CMK (cell line): Measurements from ENCODE around the gene EYA2.
"Not testable (repeated sequence)": the region's sequence is repeated elsewhere in the genome, so short reads cannot be mapped to it uniquely, and the experiment has no call there.

Source experiments
- DNase-seq: peaks from one replicate; pipeline ENCODE4 v3.0.0-alpha.2; 2010; ENCODE audit warnings: low read depth

EYA2 gene

DNA sequence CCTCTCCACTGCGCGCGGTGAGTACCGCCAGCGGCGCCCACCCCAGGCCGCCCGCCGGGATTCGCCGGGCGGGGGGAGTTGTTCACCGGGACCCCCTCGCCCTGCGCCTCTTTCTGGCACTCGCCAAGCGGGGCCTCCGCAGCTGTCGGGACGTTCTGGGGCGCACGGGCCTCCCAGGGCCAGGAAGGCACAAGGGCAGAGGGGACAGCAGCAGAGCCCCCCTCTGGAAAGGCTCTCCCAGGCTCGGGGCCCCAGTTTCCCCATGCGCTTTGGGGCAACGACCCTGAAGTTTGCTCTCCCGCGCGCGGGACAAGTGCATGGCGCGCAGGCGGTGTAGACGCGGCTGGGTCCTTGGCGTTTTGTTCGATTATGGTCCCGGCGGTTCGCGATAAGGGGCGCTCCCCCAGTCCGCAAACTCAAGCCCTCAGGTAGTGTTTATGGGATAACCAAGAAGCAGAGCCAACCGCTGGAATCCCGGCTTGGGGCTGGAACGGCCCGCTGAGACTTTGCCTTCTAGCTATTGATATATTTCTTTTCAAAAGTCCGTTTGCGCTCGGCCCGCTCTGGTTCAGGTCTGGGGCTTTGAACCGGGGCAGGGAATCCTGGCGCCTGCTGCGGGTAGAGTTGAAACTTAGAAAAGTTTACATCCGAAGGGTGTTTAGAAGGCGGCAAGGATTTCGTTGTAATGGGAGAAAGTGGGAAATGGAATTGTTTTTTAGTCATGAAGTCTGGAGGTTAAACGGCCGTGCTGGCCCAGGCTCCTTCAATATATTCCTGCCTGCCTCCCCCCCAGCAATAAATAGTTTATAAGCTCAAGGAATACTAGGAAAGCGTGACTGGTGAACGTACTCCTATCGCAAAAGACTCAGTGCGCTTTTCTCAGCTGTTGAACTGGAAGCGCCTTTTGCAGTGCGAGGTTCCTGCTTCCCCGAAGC lies 595 bp downstream of the EYA2 start:
- DNase-seq: no peak

- no peak for DNase-seq
Observed at GRCh38 chr20:46895906-46896242, 1.2 kb downstream of the EYA2 start.

GRCh38 chr20:46897328-46897880 lies 2.8 kb downstream of the EYA2 start:
- no peak for DNase-seq

DNA sequence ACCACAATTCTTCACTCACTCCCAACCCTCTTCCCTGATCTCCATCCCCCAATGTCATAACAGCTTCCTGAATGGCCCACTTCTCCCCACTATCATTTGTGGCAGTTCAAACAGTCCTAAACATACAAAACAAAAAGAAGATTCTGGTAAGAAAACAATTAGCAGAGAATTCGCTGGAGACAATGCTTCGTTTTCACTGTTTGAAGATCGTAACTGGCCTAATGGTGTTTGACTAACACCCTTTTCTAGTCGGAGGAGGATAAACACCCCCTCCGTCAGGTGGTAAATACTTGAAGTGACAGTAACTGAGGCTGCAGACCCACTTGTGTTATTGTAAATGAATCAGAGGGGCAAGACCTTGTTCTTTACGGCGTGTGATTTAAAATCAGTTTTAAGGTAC lies 3.8 kb downstream of the EYA2 start:
- no peak for DNase-seq

DNA sequence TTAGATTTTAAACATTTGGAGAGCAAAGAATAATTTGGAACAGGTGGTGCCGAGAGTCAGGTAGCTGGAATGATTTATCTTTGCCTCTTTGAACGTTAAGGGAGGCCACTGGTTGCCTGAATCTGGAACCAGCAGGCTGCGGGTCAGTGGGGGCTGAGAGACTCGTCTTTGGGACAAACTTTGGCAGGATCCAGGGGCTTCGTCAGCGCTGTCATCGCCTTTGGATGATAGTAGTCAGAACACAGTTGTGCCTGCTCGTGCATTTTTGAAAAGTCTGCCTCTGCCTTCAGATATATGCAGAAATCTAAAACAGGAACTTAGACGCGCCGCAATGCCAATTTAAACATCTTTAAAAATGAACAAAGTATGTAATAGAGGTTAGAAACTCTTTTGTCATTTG lies 5.0 kb downstream of the EYA2 start:
- no peak for DNase-seq

GRCh38 chr20:46900086-46900485 lies 5.4 kb downstream of the EYA2 start:
- no peak for DNase-seq

- no peak for DNase-seq
Observed at GRCh38 chr20:46900826-46901225, 6.2 kb downstream of the EYA2 start.

DNA sequence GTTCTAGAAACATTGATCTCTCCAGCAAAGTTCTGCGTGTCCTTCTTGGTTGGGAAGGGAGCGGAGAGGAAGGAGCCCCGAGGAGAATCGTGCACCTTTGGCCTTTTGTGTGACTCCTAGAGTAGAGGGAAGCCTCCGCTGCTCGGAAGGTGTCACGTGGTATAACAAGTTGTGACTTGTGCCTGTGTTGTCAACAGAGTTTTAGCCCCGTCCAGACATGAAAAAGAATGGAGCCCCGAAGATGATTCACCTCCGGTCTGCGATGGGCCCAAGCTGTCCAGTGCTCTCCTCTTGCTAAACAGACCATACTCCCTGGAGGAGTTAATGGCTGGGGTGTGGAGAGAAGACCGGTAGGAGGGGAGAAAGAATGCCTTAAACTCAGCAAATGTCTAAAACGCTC lies 7.0 kb downstream of the EYA2 start:
- DNase-seq: no peak

DNA sequence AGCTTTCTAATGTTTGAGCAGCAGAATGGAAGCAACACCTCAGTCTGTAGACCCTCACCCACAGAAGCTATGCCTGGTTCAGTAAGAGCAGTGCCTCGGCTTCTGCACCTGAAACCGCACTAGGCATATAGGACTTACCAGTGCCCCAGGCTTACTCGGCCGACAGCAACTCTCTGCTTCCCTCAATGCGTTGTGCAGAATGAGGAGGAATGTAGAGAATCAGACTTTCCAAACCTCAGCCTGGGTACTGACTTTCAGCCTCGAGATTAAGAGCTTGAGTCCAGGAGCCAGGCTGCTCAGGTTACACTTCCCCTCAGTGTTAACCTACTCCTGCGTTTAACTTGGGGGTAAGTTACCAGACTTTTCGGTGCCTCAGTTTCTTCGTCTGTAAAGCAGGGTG lies 8.6 kb downstream of the EYA2 start:
- no peak for DNase-seq

DNA sequence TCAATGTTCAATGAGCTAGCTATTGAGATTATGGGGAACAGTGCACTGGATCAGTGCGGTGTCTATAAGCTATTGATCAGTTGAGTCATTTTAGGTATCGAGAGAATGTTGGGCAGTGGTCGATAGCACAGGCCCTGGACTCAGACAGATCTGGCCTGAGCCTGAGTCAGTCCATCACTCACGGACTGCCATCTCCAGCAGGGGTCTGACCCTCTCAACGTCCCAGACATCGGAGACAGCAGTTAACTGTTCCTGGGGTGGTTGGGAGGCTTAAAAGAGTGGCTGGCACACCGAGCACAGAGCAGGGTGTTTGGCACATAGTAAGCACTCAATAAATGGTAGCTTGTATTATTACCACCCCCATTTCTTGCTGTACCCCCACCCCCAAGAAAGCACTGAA lies 9.3 kb downstream of the EYA2 start:
- no peak for DNase-seq

DNA sequence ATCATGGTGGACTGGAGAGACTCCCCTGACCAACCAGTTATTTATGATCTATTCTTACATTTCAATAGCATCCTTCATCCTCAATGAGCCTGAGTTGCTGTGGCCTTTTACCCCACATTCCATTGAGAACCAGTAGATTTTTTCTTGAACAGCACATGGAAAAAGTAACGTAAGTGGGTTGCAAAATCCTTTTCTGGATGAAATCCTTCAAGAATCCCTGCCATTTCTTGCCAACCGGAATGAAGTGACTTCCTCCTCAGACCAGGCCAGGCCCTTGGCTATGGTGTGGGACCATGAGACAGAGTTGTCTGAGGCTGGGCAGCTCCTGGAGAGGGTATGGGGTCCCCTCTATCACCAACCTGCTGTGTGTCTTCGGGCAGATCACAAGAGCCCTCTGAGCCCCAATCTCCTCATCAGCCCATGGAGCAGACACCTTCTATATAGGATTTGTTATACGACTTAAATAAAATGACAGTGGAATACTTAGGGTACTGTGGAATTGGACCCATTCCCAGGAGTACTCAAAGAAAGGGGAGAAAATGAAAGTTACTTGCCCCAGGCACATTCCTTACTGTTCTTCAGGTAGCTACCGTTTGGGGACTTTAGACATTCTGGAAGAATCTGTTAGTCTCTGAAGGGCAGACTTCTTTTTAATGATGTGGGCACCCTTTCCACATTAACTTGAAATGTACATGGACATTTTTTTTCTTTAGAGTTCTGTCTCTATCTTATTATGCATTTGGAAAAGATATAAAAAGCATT lies 10.9 kb downstream of the EYA2 start:
- no peak for DNase-seq

DNA sequence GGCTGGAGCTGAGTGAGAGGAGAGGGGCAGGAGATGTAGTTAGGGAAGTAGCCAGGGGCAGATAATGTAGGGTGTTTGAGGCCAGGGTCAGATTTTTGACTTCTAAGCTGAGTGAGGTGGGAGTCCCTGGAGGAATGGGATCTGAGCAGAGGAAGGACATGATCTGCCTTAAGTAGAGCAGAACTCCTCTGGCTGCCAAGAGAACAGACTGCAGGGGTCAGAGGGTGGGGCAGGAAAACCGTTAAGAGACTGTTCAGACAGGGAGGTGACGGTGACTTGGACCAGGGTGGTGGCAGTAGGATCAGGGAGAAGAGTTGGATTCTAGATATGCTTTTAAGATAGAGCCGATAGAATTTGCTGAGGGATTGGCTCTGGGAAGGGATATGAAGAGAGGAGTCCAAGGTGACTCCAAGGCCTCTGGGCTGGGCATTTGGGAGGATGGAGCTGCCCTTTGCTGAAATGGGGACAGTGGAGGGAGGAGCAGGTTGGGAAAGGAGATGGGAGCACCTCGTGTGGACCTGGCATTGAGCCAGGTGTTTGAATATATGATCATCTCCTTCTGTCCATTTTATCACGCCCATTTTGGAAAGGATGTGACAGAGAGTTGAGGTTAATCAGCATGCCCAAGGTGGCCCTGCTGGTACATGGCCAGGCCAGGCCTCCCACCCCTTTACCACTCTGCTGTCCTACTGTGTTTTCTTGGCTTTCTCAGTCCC lies 18.8 kb downstream of the EYA2 start:
- DNase-seq: no peak

- no peak for DNase-seq
Observed at GRCh38 chr20:46914789-46915379, 20.2 kb downstream of the EYA2 start.

GRCh38 chr20:46915575-46916257 lies 21.1 kb downstream of the EYA2 start:
- no peak for DNase-seq

GRCh38 chr20:46916258-46916603 lies 21.6 kb downstream of the EYA2 start:
- no peak for DNase-seq

DNA sequence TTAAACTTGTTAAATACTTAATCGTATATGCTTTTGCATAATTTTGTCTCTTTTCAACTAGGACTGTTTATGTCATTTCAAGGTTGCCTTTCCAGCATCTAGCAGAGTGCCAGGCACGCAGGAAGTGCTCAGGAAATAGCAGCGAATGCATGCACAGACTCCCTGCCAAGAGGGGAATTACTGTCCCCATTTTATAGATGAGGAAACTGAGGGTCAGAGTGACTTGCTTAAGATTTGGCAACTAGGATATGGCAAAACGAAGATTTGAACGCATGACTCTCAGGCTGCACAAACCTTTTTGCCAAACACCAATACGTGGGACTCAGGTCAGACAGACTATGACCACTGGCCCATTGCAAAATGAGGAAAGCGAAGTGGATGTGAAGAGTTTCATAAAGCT lies 22.5 kb downstream of the EYA2 start:
- DNase-seq: no peak

DNA sequence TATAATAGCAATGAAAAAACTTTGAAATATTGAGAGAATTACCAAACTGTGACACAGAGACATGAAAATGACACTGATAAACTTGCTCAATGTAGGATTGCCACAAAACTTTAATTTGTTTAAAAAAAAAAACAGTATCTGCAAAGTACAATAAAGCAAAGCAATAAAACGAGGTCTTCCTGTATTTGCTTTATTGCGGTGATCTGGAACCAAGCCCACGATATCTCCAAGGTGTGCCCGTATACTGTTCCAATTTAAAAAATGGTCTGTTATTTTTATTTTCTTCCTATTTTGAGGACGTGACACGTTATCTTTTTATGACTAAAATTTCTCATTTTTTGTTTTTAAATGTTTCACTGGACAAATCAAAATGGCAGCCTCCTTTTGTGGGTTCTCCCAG lies 25.5 kb downstream of the EYA2 start:
- DNase-seq: no peak

DNA sequence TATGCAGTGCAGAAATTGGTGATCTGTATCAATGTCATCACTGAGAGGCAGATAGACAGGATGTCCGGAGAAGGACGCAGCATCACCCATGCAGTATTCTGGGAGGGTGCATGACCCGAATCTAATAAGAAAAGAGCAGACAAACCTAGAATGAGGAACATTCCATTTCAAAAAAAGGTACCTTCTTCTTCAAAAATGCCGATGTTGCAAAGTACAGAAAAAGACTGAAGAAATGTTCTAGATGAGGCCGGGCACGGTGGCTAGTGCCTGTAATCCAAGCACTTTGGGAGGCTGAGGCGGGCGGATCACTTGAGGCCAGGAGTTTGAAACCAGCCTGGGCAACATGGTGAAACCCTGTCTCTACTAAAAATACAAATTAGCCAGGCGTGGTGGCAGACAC lies 28.2 kb downstream of the EYA2 start:
- DNase-seq: not testable (repeated sequence)

DNA sequence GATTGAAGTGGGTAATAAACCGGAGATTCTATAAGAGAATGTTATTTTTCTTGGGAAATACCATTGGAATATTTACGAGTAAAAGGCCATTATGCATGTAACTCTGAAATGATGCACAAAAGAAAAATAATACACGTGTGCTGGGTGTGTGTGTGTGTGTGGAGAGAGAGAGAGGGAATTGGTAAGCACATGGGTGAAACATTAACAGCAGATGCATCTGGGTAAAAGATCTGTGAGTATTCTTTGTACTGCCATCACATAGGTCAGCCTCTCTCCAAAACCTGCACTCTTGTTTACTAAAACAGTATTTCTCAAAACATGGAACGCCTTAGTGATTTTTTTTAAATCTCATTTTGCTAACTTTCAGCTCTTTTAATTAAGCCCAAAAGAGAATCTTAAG lies 28.9 kb downstream of the EYA2 start:
- DNase-seq: no peak

- DNase-seq: no peak
Observed at GRCh38 chr20:46928580-46929132, 34.0 kb downstream of the EYA2 start.

GRCh38 chr20:46929902-46930301 lies 35.3 kb downstream of the EYA2 start:
- no peak for DNase-seq
